IMR-90 (cell line): ENCODE results near the gene BMP15. TPM values are rescaled to one million over a fixed set of nuclear protein-coding genes. Genes with fewer than 3 reads are reported as not detected.

Source experiments
- ATAC-seq: fragments of 200-7000 bp; cut with Tn5 transposase; 2 replicates; pipeline ENCODE4 v1.9.1; 2020; ENCODE audit warnings: low read depth, mild to moderate bottlenecking, moderate library complexity
- BruUV-seq: library from RNA; stranded (reverse); fragments of 400-500 nt; replicated peaks from 2 replicates; lab custom pipeline; 2021; lab: Mats Ljungman, UMichigan
- CTCF ChIA-PET: fragments of 300-600 bp; formaldehyde crosslinking; extraction: SDS; loops from one replicate; lab custom pipeline; 2021; ENCODE audit warnings: antibody characterized with exemption; lab: Yijun Ruan, JAX
- POLR2A ChIA-PET: fragments of 300-600 bp; sonication (Branson Sonifier 250); formaldehyde crosslinking; loops from one replicate; lab custom pipeline; 2022; ENCODE audit warnings: antibody characterized with exemption; ENCODE audit not compliant: unreplicated experiment; lab: Charles Lee
- DNase-seq: peaks from one replicate; pipeline ENCODE4 v3.0.0; 2013
- H2AFZ ChIP-seq: replicated peaks from 2 replicates; pipeline ENCODE3; 2013; ENCODE audit warnings: low read length, mild to moderate bottlenecking; ENCODE audit not compliant: poor library complexity
- H2AK5ac ChIP-seq: 2 replicates; pipeline ENCODE4 v1.6.1; 2013; ENCODE audit warnings: low read depth, low read length, inconsistent platforms
- H2AK9ac ChIP-seq: replicated peaks from 2 replicates; pipeline ENCODE3; 2013; ENCODE audit warnings: mild to moderate bottlenecking, low read depth, low read length, moderate library complexity; ENCODE audit not compliant: poor library complexity
- H2BK120ac ChIP-seq: 2 replicates; pipeline ENCODE4 v1.6.1; 2013; ENCODE audit warnings: low read depth, low read length, inconsistent platforms
- H2BK15ac ChIP-seq: 3 replicates; pipeline ENCODE4 v1.6.1; 2013; ENCODE audit warnings: low read depth, low read length, inconsistent platforms
- H2BK20ac ChIP-seq: 2 replicates; pipeline ENCODE4 v1.6.1; 2013; ENCODE audit warnings: low read depth, mild to moderate bottlenecking, inconsistent platforms, low read length, moderate library complexity
- H2BK5ac ChIP-seq: 2 replicates; pipeline ENCODE4 v1.6.1; 2013; ENCODE audit warnings: mild to moderate bottlenecking, low read depth, low read length, inconsistent platforms; ENCODE audit not compliant: poor library complexity, severe bottlenecking
- H3K14ac ChIP-seq: replicated peaks from 2 replicates; pipeline ENCODE4 v1.6.1; 2013; ENCODE audit warnings: low read depth, low read length, inconsistent platforms
- H3K18ac ChIP-seq: 2 replicates; pipeline ENCODE4 v1.6.1; 2013; ENCODE audit warnings: low read depth, low read length, control low read depth
- H3K23ac ChIP-seq: 2 replicates; pipeline ENCODE4 v1.6.1; 2013; ENCODE audit warnings: low read depth, low read length, inconsistent platforms
- H3K27ac ChIP-seq: 2 replicates; pipeline ENCODE4 v1.5.1; 2013; ENCODE audit warnings: mild to moderate bottlenecking, control low read depth, low read length; ENCODE audit not compliant: insufficient read depth
- H3K27me3 ChIP-seq: 2 replicates; pipeline ENCODE4 v1.6.1; 2013; ENCODE audit warnings: low read length; ENCODE audit not compliant: control insufficient read depth, insufficient read depth
- H3K36me3 ChIP-seq: 2 replicates; pipeline ENCODE4 v1.6.1; 2013; ENCODE audit warnings: low read length, mixed read lengths; ENCODE audit not compliant: control insufficient read depth, insufficient read depth
- H3K4ac ChIP-seq: 2 replicates; pipeline ENCODE4 v1.6.1; 2013; ENCODE audit warnings: low read depth, low read length, inconsistent platforms
- H3K4me1 ChIP-seq: 2 replicates; pipeline ENCODE4 v1.6.1; 2013; ENCODE audit warnings: low read length, mixed read lengths; ENCODE audit not compliant: control insufficient read depth, insufficient read depth
- H3K4me2 ChIP-seq: 2 replicates; pipeline ENCODE4 v1.6.1; 2013; ENCODE audit warnings: low read depth, mild to moderate bottlenecking, control low read depth, low read length, moderate library complexity
- H3K4me3 ChIP-seq: 2 replicates; pipeline ENCODE4 v1.5.1; 2013; ENCODE audit warnings: low read depth, mild to moderate bottlenecking, control low read depth, low read length, moderate library complexity; ENCODE audit not compliant: insufficient read depth
- H3K56ac ChIP-seq: 2 replicates; pipeline ENCODE4 v1.6.1; 2013; ENCODE audit warnings: low read length, inconsistent platforms; ENCODE audit not compliant: insufficient read depth; ENCODE audit errors: extremely low read depth
- H3K79me1 ChIP-seq, 2 experiments: 2 replicates each; pipeline ENCODE4 v1.6.1; 2013; ENCODE audit warnings: low read length in 2 of 2, inconsistent platforms in 1 of 2, low read depth in 1 of 2
- H3K9ac ChIP-seq: 2 replicates; pipeline ENCODE4 v1.6.1; 2013; ENCODE audit warnings: low read depth, low read length, control low read depth
- H3K9me1 ChIP-seq: 2 replicates; pipeline ENCODE4 v1.6.1; 2013; ENCODE audit warnings: low read length, inconsistent platforms; ENCODE audit not compliant: insufficient read depth
- H3K9me3 ChIP-seq: 2 replicates; pipeline ENCODE4 v1.6.1; 2013; ENCODE audit warnings: low read length; ENCODE audit not compliant: control insufficient read depth, insufficient read depth
- H4K20me1 ChIP-seq: 2 replicates; pipeline ENCODE4 v1.6.1; 2013; ENCODE audit warnings: low read length, inconsistent platforms; ENCODE audit not compliant: insufficient read depth
- H4K5ac ChIP-seq: 2 replicates; pipeline ENCODE4 v1.6.1; 2013; ENCODE audit warnings: mild to moderate bottlenecking, low read depth, low read length, control low read depth
- H4K8ac ChIP-seq, 2 experiments: 2 replicates each; pipeline ENCODE4 v1.6.1; 2013; ENCODE audit warnings: low read depth in 2 of 2, low read length in 2 of 2, control low read depth in 1 of 2, inconsistent platforms in 1 of 2
- H4K91ac ChIP-seq: 2 replicates; pipeline ENCODE4 v1.6.1; 2013; ENCODE audit warnings: low read depth, low read length, inconsistent platforms; ENCODE audit not compliant: insufficient read depth
- CHD1 ChIP-seq: IDR thresholded peaks from 2 replicates; pipeline ENCODE4 v1.6.1; 2012; ENCODE audit warnings: low read depth, low read length, improper control_type of control experiment
- RAD21 ChIP-seq: IDR thresholded peaks from 2 replicates; pipeline ENCODE4 v1.6.1; 2012; ENCODE audit warnings: low read length, improper control_type of control experiment
- RCOR1 ChIP-seq: IDR thresholded peaks from 2 replicates; pipeline ENCODE4 v1.6.1; 2012; ENCODE audit warnings: mild to moderate bottlenecking, low read length, improper control_type of control experiment; ENCODE audit not compliant: insufficient replicate concordance
- RFX5 ChIP-seq: IDR thresholded peaks from 2 replicates; pipeline ENCODE4 v1.8.0; 2012; ENCODE audit warnings: low read depth, mild to moderate bottlenecking, low read length, moderate library complexity
- SMC3 ChIP-seq: fragments of 150-350 bp; IDR thresholded peaks from 2 replicates; pipeline ENCODE4 v1.6.1; 2016; ENCODE audit warnings: low read depth, mild to moderate bottlenecking, antibody characterized with exemption, low read length, moderate library complexity
- dilution Hi-C: fragments of 300-500 bp; cut with HindIII; formaldehyde crosslinking; loops from one replicate; pipeline ENCODE4 v1.14.3; 2018; ENCODE audit warnings: low sequenced_read_pairs; ENCODE audit not compliant: unreplicated experiment
- in situ Hi-C: fragments of 300-500 bp; cut with MboI; formaldehyde crosslinking; loops from 3 replicates; pipeline ENCODE4 v1.14.3; 2019; ENCODE audit warnings: low sequenced_read_pairs, inconsistent platforms, mixed read lengths
- intact Hi-C: fragments of 100-400 bp; cut with micrococcal nuclease; formaldehyde crosslinking; loops from 2 replicates; pipeline ENCODE4 v1.10.0; 2022
- polyA plus RNA-seq, 3 experiments: library from polyadenylated mRNA; depleted of rRNA; stranded (reverse); fragments of >200 nt; gene quantifications; 2 replicates each; pipeline ENCODE4 v1.2.3, GENCODE V29; 2012; ENCODE audit warnings: low replicate concordance in 1 of 3
- total RNA-seq: library from RNA; depleted of rRNA; stranded (reverse); fragments of >200 nt; gene quantifications from 2 replicates; pipeline ENCODE4 v1.2.3, GENCODE V29; 2012
- TF ChIP-seq, protein P1 (sequence below): fragments of 150-350 bp; IDR thresholded peaks from 2 replicates; pipeline ENCODE4 v1.6.1; 2017; ENCODE audit warnings: mild to moderate bottlenecking, antibody characterized with exemption, low read length, low read depth
- TF ChIP-seq, protein P2 (sequence below): conservative IDR thresholded peaks from 2 replicates; pipeline ENCODE4 v1.5.1; 2012; ENCODE audit warnings: mild to moderate bottlenecking, low read depth, low read length, improper control_type of control experiment

Gene BMP15
- total and polyA plus RNA-seq, 2 of the 4 experiments (the other 2 are of a cell fraction): not detected

DNA sequence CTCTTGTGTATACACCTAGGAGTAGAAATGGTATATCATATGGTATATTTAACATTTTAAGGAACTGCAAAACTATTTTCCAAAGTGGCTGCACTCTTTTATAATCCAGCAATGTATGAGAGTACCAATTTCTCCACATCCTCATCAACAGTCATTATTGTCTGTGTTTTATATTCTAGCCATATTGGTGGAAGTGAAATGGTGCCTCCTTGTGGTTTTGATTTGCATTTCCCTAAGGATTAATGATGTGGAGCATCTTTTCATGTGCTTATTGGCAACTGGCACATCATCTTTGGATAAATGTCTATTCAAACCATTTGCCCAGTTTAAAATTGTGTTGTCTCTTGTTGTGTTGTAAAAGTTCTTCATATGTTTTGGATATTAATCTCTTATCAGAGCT is 9.6 kb downstream of the BMP15 start:
- Histone ChIP-seq H3K9me1 (no peaks in the 10 kb centered on the region), H3K4ac (no peak overlapping the region), H3K4me3 (no peak overlapping the region), H4K8ac (no peak overlapping the region), H2BK120ac (no peak overlapping the region), H3K14ac (no peak overlapping the region), H2AFZ (no peak overlapping the region), H3K18ac (no peak overlapping the region), H3K4me1 (no peaks in the 10 kb centered on the region), H4K91ac (no peak overlapping the region), H3K23ac (no peak overlapping the region), H2AK5ac (no peak overlapping the region), H3K27me3 (peaks cover 5% of the 10 kb centered on the region), H4K20me1 (no peaks in the 10 kb centered on the region), H4K5ac (no peak overlapping the region), H3K56ac (no peak overlapping the region), H3K79me1 (no peaks in the 10 kb centered on the region), H2BK5ac (no peak overlapping the region), H2BK20ac (no peak overlapping the region), H2BK15ac (no peak overlapping the region), H3K9ac (no peak overlapping the region), H2AK9ac (no peak overlapping the region), H3K4me2 (no peak overlapping the region), H3K9me3 (no peaks in the 10 kb centered on the region), H3K36me3 (no peaks in the 10 kb centered on the region), H3K27ac (no peak overlapping the region)
- BruUV-seq: no TSS peak
- CTCF ChIA-PET: interaction anchor here (1.2 kb wide), 1 partner anchor 10 kb away, joined by 4 read pairs; no protein-coding TSS in a partner anchor
- in situ Hi-C loops: loop anchor here (10.0 kb wide), 1 partner anchor 235 kb away; no protein-coding TSS in a partner anchor
- intact Hi-C loops: loop anchor here (1.0 kb wide), 1 partner anchor 229 kb away; no protein-coding TSS in a partner anchor
- TF ChIP-seq SMC3 (peak; percentile 41), RCOR1 (no peak), RAD21 (peak; percentile 52), CHD1 (no peak), RFX5 (no peak)
- TF ChIP-seq, protein P1, sequence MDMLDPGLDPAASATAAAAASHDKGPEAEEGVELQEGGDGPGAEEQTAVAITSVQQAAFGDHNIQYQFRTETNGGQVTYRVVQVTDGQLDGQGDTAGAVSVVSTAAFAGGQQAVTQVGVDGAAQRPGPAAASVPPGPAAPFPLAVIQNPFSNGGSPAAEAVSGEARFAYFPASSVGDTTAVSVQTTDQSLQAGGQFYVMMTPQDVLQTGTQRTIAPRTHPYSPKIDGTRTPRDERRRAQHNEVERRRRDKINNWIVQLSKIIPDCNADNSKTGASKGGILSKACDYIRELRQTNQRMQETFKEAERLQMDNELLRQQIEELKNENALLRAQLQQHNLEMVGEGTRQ: no peak
- TF ChIP-seq, protein P2, sequence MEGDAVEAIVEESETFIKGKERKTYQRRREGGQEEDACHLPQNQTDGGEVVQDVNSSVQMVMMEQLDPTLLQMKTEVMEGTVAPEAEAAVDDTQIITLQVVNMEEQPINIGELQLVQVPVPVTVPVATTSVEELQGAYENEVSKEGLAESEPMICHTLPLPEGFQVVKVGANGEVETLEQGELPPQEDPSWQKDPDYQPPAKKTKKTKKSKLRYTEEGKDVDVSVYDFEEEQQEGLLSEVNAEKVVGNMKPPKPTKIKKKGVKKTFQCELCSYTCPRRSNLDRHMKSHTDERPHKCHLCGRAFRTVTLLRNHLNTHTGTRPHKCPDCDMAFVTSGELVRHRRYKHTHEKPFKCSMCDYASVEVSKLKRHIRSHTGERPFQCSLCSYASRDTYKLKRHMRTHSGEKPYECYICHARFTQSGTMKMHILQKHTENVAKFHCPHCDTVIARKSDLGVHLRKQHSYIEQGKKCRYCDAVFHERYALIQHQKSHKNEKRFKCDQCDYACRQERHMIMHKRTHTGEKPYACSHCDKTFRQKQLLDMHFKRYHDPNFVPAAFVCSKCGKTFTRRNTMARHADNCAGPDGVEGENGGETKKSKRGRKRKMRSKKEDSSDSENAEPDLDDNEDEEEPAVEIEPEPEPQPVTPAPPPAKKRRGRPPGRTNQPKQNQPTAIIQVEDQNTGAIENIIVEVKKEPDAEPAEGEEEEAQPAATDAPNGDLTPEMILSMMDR: peak; percentile 49
- POLR2A ChIA-PET: no interaction called here
- ATAC-seq (no peak), DNase-seq (peak; percentile 18)
- dilution Hi-C loops: no loop called here
